EL (cell line): ENCODE measurements around the gene DNM3.
A peak's percentile ranks its signal among the peaks of the same experiment; 100 is the strongest.

ENCODE experiments used
- DNase-seq: peaks from one replicate; pipeline ENCODE4 v3.0.0-alpha.2; 2016

Gene DNM3

GRCh38 chr1:172146141-172146850 lies 305.0 kb downstream of the DNM3 start:
- DNase-seq: peak; percentile 24

- no peak for DNase-seq
Measured at GRCh38 chr1:172147541-172147940, 306.2 kb downstream of the DNM3 start.

DNA sequence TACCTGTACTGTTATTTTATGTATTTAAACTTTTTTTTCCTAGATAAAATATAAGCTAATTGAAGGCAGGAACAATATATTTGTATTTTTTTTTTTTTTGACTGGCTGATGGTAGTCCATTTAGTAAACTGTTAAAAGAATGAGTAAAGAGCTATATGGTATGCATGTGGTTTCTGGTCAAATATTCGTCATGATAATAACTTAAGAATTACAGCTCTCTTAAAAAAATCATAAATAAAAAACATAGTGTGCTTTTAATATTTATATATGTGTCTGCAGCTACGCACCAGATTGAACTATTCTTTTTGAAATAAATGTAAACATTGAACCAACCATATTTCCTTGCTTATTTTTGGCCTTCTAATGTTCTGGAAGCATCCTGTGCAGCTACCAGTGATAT lies 306.9 kb downstream of the DNM3 start:
- no peak for DNase-seq

DNA sequence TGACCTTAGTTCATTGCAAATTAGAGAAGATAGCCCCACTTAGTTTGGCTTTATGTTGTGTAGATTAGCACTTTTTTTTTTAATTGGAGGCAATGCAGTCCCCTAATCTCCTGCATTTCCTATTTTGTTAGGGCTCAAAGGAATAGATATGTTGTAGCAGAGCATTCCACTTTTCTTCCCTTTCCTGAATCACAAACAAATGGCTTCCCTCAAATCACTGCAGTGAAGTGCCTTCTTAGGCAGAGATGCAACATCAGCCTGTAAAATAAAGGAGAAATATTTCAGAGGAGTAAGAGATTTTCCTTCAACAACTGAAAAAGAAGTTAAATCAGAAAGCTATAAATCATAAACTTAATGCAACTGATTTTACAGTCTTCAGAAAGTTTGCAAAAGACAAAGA lies 307.4 kb downstream of the DNM3 start:
- DNase-seq: no peak

DNA sequence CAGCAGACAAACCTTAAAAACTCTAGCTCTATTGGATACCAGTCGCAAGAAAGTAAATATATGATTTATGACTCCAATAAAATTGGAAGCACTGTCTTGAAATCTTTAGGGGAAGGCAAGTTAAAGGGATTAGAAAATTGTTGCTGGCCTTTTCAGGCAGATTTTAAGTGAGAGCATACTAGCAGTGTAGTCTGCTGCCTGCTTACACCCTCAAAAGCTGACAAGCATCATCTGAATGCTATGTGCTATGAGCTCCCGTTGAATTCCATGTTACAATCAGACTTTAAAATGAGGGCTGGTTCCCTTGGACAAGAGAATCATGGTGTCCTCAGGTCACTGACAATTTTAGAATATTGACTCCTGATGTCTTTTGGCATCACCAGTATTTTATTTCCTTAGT lies 308.0 kb downstream of the DNM3 start:
- DNase-seq: no peak

DNA sequence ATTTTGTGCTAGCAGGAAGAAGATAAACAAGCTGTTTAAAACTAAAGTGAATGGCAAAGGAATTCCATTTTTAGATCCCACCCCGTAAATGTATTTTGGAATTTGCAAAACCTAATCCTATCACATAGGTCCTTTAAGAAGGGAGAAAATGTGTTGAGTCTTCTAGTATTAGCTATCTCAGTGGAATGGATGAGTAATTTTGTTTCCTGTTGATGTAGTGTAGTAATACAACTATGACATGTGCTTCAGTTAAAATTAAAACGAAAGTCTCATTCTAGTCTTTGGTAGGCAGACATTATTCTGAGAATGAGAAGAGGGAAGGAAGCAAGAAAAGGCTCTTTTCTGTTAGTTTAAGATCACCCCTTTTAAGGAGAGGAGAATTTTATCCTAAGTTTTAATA lies 313.3 kb downstream of the DNM3 start:
- DNase-seq: peak; percentile 79

DNA sequence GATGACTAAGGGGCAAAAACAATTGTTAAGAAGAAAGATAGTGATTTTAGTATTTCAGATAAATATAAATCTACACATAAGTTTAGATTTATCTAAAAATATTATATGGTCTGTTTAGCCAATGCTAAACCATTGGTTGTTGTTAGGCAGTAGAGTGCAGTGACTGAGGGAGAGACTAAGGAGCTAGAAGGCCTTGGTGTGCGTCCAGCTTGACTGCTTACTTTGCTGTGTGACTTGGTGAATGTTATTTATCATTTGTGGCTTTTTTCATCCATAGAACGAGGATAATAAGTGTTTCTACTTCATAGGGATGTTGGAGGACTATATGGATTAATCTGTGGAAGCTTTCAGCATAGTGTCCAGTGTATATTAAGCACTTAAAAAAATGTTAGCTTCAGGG lies 314.5 kb downstream of the DNM3 start:
- no peak for DNase-seq

DNA sequence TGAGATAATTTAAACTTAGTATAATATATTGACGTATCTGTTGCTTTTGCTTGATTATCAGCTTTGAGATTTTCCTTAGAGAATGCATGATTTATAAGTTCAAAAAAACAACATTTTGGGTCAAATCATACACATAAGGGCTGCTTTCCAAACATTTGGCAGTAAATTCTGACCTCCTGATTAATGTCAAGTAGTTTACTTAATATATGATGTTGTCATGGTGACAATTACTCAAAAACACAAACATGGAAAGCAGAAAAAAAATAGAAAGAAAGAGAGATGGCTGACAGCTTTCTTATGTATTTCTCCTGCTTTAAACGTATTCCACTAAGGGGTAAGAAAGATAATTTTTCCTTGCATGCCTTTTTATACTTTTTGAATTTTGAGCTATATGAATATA lies 320.9 kb downstream of the DNM3 start:
- DNase-seq: no peak

DNA sequence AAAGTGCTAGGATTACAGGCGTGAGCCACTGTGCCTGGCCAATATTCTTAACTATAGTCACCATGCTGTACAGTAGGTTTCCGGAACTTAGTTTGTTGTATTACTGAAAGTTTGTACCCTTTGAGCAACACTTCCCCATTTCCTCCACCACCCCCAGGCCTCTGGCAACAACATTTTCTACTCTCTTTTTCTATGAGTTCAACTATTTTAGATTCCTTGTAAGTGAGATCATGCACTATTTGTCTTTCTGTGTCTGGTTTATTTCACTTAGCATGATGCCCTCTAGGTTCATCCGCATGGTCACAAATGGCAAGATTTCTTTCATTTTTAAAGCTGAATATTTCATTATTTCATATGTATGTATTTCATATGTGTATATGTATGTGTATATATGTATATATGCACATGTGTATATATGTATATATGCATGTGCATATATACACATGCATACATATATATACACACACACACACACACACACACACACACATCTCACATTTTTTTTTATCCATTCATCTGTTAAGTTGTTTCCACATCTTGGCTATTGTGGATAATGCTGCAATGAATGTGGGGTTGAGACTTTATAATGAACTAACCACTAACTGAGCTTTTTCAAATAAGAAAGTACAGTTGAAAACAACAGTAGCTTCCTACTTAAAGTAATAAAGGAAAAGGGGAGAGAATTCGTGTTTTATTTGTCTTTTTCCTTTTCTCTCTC lies 322.4 kb downstream of the DNM3 start:
- peak; percentile 76 for DNase-seq

DNA sequence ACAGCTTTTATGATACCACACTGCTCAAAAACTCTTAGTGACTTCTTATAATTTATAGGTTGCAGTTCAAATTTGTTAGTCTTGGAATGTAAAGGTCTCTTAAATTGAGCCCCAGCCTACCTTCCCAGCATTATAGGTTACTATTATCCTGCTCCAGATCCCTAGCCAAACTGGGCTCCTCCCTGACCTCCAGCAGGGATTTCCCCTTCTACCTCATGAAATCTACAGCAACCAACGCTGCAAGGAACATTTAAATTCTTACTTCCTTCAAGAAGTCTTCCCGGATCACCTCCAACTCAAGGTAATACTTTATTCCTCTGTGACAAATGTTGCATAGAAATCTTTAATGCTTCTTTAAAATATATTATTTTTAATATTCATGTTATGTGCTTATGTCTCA lies 324.1 kb downstream of the DNM3 start:
- no peak for DNase-seq

- peak; percentile 32 for DNase-seq
Measured at GRCh38 chr1:172167796-172168596, 326.7 kb downstream of the DNM3 start.

DNA sequence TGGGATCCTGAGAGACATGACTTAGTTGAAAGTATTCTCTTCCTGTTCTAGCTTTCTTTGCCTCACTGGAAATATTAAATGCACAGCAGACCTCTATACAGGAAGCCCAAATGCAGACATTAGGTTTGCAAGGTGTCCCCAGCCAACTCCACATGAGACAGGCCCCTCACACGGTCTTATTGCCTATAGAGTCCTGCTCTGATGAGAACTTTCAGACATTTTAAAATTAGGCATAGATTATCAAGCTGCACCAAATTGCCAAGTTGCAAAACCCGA lies 327.2 kb downstream of the DNM3 start:
- DNase-seq: no peak

- DNase-seq: no peak
Measured at GRCh38 chr1:172169836-172170235, 328.5 kb downstream of the DNM3 start.

DNA sequence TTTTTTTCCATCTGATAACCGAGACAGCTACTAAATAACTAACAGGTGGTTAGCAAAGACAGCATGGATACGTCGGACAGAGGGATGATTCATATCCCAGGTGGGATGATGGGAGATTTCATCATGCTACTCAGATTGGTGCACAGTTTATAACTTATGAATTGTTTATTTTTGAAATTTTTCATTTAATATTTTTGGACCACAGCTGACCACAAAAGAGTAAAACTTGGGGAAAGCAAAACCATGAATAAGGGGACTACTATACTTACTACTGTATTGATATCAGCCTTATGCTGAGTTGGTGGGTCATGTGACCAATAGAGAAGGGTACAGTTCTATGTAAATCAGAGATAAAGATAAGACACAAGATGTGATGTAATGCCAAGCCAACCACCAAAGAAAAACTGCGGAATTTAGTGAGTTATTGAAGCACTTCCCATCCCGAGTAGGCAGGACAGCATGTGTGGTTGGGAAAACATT lies 331.1 kb downstream of the DNM3 start:
- DNase-seq: no peak

DNA sequence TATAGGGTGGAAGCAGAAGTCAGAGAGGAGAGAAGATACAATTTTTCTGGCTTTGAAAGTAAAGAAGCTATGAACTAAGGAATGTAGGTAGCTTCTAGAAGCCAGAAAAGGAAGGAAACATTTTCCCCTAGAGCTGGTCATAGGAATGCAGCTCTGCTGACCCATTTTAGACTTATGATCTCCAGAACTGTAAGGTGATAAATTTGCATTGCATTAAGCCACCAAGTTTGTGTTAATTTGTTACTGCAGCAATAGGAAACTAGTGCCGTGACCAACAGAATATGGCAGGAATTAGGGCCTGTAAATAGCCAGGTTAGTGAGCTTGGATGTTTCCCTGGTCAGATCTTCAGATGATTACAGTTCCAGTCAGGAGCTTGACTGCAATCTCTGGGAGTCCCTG lies 334.9 kb downstream of the DNM3 start:
- DNase-seq: no peak

- no peak for DNase-seq
Measured at GRCh38 chr1:172177849-172178248, 336.6 kb downstream of the DNM3 start.

- DNase-seq: no peak
Measured at GRCh38 chr1:172178886-172179285, 337.6 kb downstream of the DNM3 start.

- no peak for DNase-seq
Measured at GRCh38 chr1:172179918-172180317, 338.6 kb downstream of the DNM3 start.

DNA sequence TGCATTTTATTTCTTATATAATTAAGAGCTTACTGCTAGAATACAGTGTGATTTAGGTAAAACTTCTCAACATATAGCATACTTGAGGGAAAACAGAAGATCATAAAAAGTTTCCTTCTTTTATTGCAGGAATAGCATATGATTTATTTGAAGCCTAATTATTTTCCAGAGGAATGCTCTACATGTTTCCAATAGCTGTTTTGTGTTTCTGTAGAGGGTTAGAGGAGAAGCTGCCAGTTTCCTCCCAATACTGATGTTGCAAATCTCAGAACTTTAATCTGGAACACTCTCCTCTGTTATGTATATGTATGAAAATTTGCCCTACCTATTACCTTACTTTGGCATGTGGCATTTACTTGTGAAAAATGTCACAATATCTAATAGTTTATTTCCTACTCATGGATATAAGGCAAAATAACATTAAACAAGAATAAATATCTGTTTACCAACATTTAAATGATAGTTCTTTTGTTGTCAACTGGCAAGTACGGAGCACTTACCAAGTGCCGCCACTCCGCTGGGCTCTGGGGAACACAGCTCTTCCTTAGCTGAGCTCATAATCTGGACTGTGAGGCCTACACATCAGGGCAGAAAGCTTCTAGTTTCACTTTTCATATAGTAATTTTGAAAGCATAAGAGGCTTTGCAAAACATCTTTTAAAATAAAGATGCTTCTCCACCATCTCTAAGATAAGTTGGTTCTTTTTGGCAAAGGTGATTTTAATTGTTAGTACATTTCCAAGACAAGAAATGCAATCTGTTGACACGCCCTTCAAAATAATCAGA lies 339.4 kb downstream of the DNM3 start:
- peak; percentile 52 for DNase-seq

DNA sequence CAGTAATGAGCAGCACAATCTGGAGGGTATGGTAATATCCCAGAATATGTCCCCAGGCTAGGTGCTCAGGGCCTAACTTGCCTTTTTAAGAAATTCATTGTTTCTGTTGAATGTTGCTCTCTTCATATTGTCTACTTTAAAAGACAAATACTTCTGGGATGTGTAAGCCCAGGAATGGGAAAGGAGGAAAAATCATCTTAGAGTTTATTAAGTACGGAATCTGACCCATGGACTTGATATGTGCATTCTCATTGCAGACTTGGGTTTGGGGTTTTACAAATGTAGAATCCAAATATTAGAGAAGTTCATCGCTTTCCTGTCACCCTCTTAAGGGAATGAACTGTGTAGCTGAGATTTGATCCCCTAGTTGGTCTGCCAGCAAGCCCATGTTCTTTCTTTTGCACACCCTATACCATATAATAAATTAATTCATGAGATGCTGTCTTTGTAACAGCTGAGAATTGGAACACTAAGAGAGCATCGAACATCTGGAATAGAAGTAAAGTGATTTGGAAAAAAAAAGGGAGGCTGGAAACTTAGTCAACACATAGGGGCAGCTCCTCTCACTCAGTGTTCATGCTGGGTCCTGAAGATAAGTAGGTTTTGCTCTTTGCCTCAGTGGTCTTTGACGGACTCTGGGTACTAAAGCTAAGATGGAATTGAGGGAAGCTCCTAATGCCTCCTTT lies 343.4 kb downstream of the DNM3 start:
- DNase-seq: no peak

- DNase-seq: no peak
Measured at GRCh38 chr1:172185211-172185610, 343.9 kb downstream of the DNM3 start.

GRCh38 chr1:172185996-172186395 lies 344.7 kb downstream of the DNM3 start:
- no peak for DNase-seq

GRCh38 chr1:172201572-172201971 lies 360.3 kb downstream of the DNM3 start:
- DNase-seq: no peak
